ENCODE data around the gene LRRC74A.

DNA sequence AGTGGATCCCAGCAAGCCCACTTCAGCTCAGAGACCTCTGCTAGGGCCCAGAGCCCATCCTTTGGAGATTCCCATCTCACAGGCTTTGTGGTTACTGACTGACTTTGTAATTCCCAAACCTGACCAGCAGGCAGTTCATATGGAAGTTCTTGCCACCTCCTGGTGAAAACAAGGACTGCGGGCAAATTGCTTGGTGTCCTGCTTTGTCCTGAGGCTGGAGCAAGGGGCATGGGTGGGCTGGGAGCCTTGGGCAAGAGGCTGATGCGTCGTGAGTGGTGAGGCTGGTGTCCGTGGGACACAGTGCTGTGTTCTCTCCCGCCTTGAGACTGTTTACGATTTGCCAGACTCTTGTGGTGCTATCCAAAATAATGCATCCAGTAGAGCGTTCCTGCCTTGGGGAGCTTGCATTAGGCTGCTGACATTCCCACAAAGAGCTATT, 91.0 kb downstream of the LRRC74A start:
- no peak for TF ChIP-seq FOS (IDR thresholded peaks at IDR 0.05; ENCODE audit: extremely low read depth, insufficient read length)
- TF ChIP-seq ZNF280B (CRISPR knock-in tag; IDR thresholded peaks at IDR 0.05): no peak
- TF ChIP-seq HDAC2 (IDR thresholded peaks at IDR 0.05): no peak
- no peak for TF ChIP-seq PHF20 (IDR thresholded peaks at IDR 0.05; ENCODE audit: partially characterized antibody)
- no peak for TF ChIP-seq VEZF1 (CRISPR knock-in tag; IDR thresholded peaks at IDR 0.05)
- peak in 1 of 2 experiments; percentile 35; a peak in 2 of 4 replicates for TF ChIP-seq RAD21 (CRISPR knock-in tag; conservative IDR thresholded peaks at IDR 0.05 in 1 of 2, IDR thresholded peaks at IDR 0.05 in 1 of 2)
- no peak for TF ChIP-seq GABPA (tag; conservative IDR thresholded peaks at IDR 0.05; ENCODE audit: low read depth)
- TF ChIP-seq, protein P1, sequence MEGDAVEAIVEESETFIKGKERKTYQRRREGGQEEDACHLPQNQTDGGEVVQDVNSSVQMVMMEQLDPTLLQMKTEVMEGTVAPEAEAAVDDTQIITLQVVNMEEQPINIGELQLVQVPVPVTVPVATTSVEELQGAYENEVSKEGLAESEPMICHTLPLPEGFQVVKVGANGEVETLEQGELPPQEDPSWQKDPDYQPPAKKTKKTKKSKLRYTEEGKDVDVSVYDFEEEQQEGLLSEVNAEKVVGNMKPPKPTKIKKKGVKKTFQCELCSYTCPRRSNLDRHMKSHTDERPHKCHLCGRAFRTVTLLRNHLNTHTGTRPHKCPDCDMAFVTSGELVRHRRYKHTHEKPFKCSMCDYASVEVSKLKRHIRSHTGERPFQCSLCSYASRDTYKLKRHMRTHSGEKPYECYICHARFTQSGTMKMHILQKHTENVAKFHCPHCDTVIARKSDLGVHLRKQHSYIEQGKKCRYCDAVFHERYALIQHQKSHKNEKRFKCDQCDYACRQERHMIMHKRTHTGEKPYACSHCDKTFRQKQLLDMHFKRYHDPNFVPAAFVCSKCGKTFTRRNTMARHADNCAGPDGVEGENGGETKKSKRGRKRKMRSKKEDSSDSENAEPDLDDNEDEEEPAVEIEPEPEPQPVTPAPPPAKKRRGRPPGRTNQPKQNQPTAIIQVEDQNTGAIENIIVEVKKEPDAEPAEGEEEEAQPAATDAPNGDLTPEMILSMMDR (IDR thresholded peaks at IDR 0.05 in 2 of 3, conservative IDR thresholded peaks at IDR 0.05 in 1 of 3; ENCODE audit: insufficient read depth in 2 of 3, low read depth in 1 of 3, low read length in 3 of 3): peak; percentile 72 to 96 (median 78)
- TF ChIP-seq E2F1 (CRISPR knock-in tag; IDR thresholded peaks at IDR 0.05): no peak
- TF ChIP-seq ZC3H4 (CRISPR knock-in tag; IDR thresholded peaks at IDR 0.05; ENCODE audit: borderline replicate concordance): no peak
- TF ChIP-seq NBN (IDR thresholded peaks at IDR 0.05; ENCODE audit: low read depth): no peak
- TF ChIP-seq NEUROD1 (IDR thresholded peaks at IDR 0.05; ENCODE audit: borderline replicate concordance, low read depth, low read length, partially characterized antibody): no peak

Measured in K562 (cell line).